HG03558 (cell line): Measurements from ENCODE around the gene STK11IP.

Experiments
- ATAC-seq: cut with Tn5 transposase; IDR thresholded peaks from one replicate; pipeline ENCODE4 v1.9.1; 2021; ENCODE audit warnings: moderate number of reproducible peaks; ENCODE audit not compliant: unreplicated experiment; ENCODE audit errors: extremely low read depth

The STK11IP gene, protein sequence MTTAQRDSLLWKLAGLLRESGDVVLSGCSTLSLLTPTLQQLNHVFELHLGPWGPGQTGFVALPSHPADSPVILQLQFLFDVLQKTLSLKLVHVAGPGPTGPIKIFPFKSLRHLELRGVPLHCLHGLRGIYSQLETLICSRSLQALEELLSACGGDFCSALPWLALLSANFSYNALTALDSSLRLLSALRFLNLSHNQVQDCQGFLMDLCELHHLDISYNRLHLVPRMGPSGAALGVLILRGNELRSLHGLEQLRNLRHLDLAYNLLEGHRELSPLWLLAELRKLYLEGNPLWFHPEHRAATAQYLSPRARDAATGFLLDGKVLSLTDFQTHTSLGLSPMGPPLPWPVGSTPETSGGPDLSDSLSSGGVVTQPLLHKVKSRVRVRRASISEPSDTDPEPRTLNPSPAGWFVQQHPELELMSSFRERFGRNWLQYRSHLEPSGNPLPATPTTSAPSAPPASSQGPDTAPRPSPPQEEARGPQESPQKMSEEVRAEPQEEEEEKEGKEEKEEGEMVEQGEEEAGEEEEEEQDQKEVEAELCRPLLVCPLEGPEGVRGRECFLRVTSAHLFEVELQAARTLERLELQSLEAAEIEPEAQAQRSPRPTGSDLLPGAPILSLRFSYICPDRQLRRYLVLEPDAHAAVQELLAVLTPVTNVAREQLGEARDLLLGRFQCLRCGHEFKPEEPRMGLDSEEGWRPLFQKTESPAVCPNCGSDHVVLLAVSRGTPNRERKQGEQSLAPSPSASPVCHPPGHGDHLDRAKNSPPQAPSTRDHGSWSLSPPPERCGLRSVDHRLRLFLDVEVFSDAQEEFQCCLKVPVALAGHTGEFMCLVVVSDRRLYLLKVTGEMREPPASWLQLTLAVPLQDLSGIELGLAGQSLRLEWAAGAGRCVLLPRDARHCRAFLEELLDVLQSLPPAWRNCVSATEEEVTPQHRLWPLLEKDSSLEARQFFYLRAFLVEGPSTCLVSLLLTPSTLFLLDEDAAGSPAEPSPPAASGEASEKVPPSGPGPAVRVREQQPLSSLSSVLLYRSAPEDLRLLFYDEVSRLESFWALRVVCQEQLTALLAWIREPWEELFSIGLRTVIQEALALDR

DNA sequence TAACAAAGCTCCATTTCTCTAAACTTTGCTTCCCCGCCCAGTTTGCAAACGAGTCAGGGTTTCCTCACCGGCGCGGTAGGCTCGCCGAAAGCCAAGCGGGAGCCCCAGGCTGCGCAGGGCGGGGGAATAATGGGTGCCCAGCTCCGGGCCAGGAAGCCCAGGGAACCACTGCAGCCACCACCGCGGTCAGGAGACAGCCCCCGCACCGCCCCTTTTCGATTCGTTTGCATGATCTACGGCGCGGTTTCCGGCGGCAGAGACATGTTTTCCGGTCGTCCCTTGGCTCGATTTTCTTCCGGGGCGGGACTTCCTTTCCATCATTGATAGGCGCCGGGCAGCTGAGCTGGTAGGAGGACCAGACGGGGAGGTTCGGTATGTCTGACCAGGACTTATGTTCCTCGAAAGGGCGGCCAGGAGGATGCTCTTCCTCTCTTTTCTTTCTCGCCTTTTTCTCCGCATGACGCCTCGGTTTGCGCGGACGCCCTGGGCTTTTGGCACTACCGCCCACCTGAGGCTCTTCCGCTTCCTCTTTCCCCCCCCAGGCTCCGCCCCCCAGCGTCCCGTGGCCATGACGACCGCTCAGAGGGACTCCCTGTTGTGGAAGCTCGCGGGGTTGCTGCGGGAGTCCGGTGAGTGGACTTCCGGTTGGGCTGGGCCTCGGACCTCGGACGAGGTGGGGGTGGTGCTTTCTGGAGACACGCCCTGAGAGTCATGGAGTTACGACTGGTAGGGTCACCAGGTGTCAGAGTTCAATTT, at the start of gene STK11IP:
STK11IP (plus strand) TSS at position 306 of the 756 bp plus-strand sequence; CDS start at position 569, 263 bp downstream.
- ATAC-seq: peak; percentile 78

DNA sequence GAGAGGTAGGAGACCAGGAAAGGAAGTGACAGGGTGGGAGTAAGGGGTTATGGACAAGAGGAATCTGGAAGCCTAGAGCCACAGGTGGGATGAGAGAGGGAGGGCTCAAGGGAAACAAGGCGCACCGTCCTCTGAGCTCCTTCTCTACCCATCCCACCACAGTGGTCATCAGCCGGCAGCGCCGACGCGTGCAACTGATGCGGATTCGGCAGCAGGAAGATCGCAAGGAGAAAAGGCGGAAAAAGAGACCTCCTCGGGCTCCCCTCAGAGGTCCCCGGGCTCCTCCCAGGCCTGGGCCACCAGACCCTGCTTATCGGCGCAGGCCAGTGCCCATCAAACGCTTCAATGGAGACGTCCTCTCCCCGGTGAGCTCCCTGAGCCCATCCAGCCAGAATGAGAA, 48.7 kb upstream of the STK11IP start:
- ATAC-seq: no peak

DNA sequence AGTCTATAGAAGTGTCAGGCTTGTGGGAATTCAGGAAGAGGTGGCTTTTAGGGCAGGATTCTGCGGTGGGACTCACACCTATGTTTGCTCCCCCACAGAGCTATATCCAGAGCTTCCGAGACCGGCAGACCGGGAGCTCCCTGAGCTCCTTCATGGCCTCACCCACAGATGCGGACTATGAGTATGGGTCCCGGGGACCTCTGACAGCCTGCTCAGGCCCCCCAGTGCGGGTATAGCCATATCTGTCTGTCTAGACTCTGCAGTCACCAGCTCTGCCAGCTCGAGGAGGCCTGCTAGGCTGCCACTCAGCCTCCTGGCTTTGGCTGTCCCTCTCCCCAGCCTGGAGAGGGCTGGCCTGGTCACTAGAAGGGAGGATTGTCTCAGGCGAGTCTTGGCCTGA, 48.0 kb upstream of the STK11IP start:
- no peak for ATAC-seq

DNA sequence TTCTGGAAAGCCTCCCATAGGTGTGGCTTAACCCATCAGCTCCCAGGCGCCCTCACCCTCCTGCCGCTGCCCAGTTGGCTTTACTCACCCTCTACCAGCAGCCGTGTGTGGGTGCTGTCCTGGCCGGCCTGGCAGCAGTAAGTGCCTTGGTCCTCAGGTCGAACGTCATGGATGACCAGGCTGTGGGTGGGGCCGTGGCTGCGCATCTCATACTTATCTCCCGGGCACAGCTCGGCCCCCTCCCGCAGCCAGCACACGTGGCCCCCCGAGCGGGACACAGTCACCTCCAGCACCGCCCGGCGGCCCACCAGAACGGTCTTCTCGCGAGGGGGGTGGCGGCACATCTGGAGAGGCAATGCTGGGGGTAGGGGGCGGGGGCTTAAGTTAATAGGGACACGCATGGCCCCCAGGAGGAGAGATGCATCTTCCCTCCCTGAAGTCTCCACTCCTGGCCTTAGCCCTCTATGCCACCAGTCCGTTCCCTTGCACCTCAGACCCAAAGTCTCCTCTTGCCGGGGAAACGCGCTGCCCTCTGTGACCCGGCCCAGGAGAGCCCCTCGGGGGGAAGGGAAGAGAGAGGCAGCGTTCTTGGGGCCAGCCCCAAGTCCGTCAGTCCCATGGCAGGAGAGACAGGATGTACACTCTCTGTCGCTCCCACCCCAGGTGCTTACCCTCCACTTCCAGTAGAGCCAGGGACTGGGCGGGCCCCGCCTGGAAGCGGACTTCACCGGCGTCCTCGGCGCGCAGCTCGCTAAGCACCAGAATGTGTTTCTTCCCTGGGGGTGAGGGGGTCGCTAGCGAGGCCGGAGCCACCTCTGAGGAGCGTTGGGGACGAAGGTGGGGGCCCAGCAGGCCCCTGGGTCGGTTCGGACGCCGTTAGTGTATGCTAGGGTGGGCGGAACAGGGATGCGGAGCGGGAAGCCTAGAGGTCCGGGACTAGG, 45.9 kb upstream of the STK11IP start:
- ATAC-seq: no peak

DNA sequence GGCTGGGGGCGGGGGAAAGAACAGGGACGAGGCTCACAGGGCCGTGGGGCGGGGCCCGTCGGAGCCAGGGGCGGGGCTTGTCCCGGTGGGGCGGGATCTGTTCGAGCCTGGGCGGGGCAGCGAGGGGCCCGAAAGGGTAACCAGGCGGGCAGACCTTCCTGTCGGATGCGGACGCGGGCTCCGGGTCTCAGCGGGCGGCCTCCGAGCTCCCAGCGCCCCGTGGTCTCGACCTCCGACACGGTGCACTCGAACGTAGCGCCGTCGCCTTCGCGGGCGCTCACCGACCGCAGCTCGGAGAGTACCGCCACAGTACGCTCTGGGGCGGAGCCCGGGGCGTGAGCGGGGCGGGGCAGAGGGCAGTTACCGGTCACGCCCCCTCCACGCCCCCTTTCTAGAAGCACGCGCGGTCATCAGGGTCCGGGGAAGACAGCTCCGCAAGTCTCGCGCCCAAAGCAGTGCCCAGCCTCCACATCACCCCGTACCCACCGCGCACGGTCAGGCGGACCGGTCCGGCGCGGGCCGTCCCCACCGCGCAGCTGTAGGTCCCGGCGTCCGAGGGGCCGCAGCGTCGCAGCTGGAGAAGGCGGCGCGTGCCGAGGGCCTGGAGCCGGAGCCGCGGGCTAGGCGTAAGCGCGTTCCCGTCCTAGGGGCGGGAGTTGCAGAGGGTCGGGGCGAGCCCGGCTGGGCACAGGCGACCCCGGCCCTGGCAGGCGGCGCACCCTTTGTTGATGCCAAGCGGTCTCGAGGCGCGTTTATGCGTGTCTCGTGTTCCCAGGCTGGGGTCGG, 45.1 kb upstream of the STK11IP start:
- ATAC-seq: peak; percentile 76

DNA sequence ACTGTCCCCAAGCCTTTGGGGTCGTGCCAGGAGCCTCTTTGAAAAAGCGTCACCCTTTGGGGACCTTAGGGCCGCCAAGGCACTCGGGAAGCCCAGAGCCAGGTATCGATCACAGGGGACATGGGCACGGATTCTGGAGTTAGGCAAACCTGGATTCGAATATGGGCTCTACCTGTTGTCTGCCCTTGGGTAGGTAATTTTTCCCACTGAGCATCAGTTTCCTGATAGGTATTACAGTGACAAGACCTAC, 44.6 kb upstream of the STK11IP start:
- ATAC-seq: no peak

DNA sequence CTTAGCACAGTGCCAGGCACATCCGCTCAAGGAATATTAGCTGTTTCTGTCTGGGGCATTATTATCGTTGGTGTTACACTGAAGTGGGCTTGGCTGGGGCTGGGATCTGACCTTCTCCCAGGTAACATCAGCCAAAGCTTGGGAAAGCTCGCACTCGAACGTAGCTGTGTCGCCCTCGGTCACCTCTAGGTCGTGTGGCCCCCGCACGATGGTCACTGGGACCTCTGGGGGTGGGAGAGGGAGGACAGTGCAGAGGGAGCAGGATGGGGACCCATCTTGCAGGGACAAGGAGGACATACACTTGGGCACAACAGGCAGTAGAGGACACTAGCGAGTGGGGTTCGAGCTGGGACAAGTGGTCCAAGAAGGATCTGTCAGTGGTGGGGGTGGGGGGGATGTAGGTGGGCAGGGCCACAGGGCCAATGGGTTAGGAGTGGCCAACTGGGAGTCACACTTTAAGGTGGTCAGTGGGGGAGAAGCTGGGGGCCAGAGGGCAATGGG, 44.1 kb upstream of the STK11IP start:
- no peak for ATAC-seq

DNA sequence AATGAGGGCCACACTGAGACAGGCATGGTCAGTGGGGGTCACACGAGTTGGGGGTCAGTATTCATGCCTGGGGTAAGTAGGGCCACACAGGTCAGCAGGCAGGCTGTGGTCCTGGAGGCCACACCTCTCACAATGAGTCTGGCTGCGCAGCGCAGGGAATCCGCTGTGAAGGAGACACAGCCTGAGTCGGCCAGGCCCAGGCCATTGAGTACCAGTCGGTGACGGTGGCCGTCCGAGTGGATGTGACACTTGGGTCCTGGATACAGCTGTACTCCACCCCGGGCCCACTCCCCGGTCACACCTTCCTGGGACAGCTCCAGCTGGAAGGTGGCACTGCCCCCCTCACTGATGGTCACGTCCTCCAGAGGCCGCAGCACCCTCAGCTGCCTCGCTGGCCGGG, 43.3 kb upstream of the STK11IP start:
- ATAC-seq: no peak

DNA sequence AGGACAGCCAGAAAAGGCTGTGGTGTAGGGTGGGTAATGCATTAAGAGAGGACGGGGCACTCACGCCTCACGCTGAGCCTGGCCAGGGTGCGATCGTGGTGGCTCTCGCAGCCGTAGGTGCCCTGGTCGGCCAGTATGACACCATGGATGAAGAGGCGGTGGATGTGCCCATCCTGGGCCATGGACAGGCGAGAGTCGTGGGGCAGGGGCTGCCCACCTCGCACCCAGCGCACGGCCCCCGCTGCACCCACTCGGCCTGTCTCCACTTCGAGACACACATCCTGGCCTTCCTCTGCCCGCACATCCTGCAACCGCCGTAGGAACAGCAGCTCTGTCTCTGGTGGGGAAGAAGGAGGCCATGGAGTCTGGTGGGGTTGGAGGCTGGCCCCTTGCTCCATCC, 41.7 kb upstream of the STK11IP start:
- ATAC-seq: no peak

DNA sequence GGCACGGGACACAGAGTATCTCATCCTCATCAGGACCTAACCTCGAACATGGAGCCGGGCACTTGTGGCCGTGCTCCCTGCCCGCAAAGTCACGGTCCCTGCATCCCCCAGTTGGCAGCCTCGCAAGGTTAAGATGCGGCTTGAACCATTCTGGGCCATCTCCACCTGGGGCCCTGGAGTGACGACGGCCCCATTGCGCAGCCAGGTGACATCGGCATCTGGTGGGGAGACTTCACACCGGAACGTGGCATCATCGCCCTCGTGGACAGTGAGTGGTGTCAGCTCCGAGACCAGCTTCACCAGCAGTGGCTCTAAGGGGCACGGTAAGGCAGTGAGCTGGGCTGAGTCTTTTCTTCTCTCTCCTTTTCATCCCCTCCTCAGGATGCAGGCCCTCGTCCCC, 41.2 kb upstream of the STK11IP start:
- no peak for ATAC-seq

DNA sequence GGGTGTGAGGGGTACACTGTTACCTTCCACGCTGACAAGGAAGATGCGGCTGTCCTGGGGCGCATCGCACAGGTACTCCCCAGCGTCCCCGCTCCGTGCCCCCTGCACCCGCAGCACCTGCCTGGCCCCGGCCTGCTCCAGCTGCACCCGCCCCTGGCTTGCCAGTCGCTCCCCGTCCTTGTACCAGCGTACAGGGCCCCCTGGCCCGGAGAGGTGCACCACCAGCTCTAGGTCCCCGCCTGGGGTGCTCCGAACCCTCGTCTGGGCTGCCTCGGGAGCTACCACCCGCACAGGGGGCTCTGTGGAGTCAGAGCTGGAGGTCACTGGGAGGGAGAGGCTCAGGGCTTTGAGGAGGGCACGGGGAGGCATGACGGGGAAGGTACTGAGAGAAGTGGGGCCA, 40.3 kb upstream of the STK11IP start:
- ATAC-seq: no peak

DNA sequence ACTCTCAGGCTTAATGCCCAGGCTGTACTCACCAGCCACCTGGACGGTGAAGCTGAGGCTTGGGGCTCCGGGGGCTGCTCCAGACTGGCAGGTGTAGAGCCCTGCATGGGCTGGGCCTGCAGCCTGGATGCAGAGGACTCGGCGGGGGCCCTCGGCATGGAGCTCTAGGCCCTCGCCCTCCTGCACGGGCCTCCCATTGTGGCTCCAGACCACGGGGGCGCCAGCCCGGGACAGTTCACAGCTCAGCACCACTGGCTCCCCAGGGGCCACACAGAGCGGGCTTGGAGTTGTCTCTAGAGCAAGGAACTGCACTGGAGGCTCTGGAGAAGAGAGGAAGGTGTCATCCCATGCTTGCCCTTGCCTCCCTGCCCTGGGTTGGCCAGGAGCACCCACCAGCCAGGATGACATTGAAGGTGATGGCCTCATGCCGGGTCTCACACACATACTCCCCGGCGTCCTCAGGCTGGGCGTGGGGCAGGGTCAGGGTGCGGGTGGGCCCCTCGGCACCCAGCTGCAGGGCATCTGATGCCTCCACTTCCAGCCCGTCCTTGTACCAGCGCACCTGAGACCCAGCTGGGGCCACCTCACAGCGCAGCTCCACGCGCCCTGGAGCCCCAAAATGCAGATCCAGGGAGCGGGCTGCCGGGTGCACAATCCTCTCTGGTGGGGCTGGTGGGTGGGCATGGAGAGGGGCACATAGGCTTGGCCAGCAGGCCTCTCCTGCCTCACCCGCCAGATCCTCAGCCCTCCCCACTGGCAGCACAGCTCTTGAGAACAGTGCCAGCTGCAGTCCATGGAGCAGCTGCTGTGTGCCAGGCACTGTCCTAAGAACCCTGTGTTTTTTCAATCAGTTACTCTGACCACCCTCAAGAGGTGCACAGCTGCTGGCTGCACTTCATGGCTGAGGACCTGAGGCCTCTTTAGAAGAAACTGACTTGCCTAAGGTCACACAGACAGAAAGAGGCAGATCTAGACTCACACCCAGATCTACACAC, 39.6 kb upstream of the STK11IP start:
- ATAC-seq: no peak

DNA sequence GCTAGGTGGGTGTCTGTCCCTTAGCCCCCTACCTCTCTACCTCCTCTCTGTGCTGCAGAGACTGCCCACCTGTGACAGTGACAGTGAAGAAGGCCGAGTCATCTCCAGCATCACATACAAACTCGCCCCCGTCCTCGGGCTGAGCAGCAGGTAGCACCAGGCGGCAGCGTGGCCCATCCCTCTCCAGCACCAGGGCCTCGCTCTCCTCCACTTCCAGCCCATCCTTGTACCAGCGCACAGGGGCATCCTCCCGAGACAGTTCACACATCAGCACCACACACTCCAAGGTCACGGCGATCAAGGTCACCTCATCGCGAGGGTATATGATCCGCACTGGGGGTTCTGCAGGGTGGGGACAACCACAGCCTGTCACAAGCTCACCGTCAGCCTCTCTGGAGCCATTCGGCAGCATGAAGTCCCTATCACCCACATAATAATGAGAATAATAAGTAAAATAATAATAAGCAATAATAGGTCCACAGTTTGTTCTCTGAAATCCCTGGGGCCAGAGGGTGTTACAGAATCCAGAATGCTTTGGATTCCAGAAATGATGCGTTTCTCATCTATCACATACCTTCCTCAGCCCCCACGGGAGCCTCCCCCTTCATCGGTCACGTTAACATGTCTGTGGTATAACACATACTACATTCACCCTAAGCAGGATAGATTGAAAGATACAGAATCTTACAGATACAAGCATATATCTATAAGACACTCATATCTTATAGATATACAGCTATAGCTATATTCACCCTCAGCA, 38.3 kb upstream of the STK11IP start:
- ATAC-seq: no peak

DNA sequence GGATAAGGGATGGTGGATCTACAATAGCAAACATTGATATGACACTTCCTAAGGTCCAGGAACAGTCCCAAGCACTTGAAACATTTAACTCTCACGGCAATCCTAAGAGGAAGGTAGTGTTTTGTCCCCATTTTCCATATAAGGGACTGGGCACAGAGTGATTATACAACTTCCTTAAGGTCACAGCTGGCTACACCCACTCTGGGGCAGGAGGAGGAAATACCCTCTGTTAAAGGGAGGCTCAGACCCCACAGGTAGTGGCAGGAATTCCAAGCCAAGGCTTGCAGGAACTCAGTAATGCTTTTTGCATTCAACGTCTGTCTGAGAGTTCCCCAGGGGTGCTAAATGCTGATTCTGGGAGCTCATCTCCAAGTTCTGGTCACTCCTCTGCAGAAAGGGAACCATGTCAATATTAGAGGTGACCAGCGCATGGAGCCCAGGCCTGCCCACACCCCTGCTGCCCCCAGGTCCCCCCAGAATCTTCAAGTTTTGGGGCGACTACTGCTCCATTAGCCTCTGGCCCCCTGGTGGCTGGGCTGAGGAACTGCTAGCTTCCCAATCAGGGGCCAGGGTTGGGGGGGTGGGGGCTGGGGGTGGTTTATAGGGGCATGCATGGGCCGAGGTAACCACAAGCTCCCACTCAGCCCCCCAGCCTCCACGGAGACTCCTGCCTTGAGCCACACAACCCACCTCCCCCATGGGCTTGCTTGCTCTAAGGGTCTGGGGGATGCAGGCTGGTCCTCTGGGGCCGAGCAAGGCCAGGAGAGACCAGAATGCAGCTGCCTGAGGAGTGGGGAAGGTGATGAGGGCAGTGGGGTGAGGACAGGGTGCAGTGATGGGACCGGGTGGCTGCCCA, 37.4 kb upstream of the STK11IP start:
- no peak for ATAC-seq

DNA sequence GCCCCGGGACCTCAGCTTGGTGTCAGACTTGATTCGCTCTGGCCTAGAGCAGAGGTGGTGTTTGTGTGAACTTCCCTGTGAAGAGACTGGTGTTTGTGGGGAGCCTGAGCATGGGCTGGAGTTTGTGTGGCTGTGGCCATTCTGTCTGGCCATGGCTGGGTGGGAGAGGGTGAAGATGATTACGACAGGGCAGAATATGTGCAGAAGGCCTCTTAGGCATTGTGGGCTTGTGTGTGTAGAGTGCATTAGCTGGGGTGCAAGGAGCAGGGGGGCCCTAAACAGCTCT, 36.8 kb upstream of the STK11IP start:
- no peak for ATAC-seq
